Activated CD4-positive, alpha-beta T cell treated with anti-CD3 and anti-CD28 coated beads, Interleukin-2, amount 50 U/mL, for 1 hour (primary cell): ENCODE measurements around the gene GSTA3.
"Not testable (repeated sequence)": the region's sequence is repeated elsewhere in the genome, so short reads cannot be mapped to it uniquely, and the experiment has no call there.

Source experiments
- DNase-seq: peaks from one replicate; pipeline ENCODE4 v3.0.0-alpha.2; 2020

GSTA3 gene

GRCh38 chr6:52909531-52909930 is at the start of gene GSTA3:
Gene GSTA3 (minus strand): TSS chr6:52909698. CDS start chr6:52905834, 3,864 bp downstream.
- no peak for DNase-seq

- DNase-seq = no peak
Observed at GRCh38 chr6:52958546-52959255, 49.2 kb upstream of the GSTA3 start.

GRCh38 chr6:52955871-52956270 is 46.4 kb upstream of the GSTA3 start:
- no peak for DNase-seq

- no peak for DNase-seq
Observed at GRCh38 chr6:52953911-52954839, 44.7 kb upstream of the GSTA3 start.

GRCh38 chr6:52946306-52946705 is 36.8 kb upstream of the GSTA3 start:
- DNase-seq = no peak

- not testable (repeated sequence) for DNase-seq
Observed at GRCh38 chr6:52942821-52943220, 33.3 kb upstream of the GSTA3 start.

GRCh38 chr6:52942221-52942620 is 32.7 kb upstream of the GSTA3 start:
- DNase-seq = no peak

- DNase-seq = no peak
Observed at GRCh38 chr6:52937908-52938307, 28.4 kb upstream of the GSTA3 start.

- DNase-seq = no peak
Observed at GRCh38 chr6:52933778-52934177, 24.3 kb upstream of the GSTA3 start.

- no peak for DNase-seq
Observed at GRCh38 chr6:52931351-52931750, 21.9 kb upstream of the GSTA3 start.

- DNase-seq = no peak
Observed at GRCh38 chr6:52929321-52930164, 20.0 kb upstream of the GSTA3 start.

- DNase-seq = no peak
Observed at GRCh38 chr6:52927451-52927850, 18.0 kb upstream of the GSTA3 start.

GRCh38 chr6:52925919-52926792 is 16.7 kb upstream of the GSTA3 start:
- DNase-seq = no peak

GRCh38 chr6:52925042-52925441 is 15.5 kb upstream of the GSTA3 start:
- no peak for DNase-seq

GRCh38 chr6:52923689-52924088 is 14.2 kb upstream of the GSTA3 start:
- not testable (repeated sequence) for DNase-seq

GRCh38 chr6:52922161-52922560 is 12.7 kb upstream of the GSTA3 start:
- DNase-seq = no peak

- no peak for DNase-seq
Observed at GRCh38 chr6:52921743-52922142, 12.2 kb upstream of the GSTA3 start.

- not testable (repeated sequence) for DNase-seq
Observed at GRCh38 chr6:52919511-52919910, 10.0 kb upstream of the GSTA3 start.

GRCh38 chr6:52918771-52919170 is 9.3 kb upstream of the GSTA3 start:
- DNase-seq = not testable (repeated sequence)

GRCh38 chr6:52918027-52918686 is 8.7 kb upstream of the GSTA3 start:
- not testable (repeated sequence) for DNase-seq

- no peak for DNase-seq
Observed at GRCh38 chr6:52914516-52914915, 5.0 kb upstream of the GSTA3 start.
